Fibroblast of mammary gland (primary cell): ENCODE measurements around the gene SLC38A2.
A peak's percentile ranks its signal among the peaks of the same experiment; 100 is the strongest.

Experiments used
- DNase-seq: peaks from one replicate; pipeline ENCODE4 v3.0.0-alpha.2; 2010; ENCODE audit warnings: low read depth
- H3K4me3 ChIP-seq: 2 replicates; pipeline ENCODE4 v1.5.1; 2011; ENCODE audit warnings: low read depth, mild to moderate bottlenecking, low read length, moderate library complexity; ENCODE audit not compliant: control insufficient read depth
- CTCF ChIP-seq: conservative IDR thresholded peaks from 2 replicates; pipeline ENCODE4 v1.5.1; 2011; ENCODE audit warnings: low read depth, low read length, inconsistent platforms; ENCODE audit not compliant: control insufficient read depth, insufficient read depth

The SLC38A2 gene

GRCh38 chr12:46372544-46373300 is at the start of gene SLC38A2:
TSS of gene SLC38A2 (minus strand) at chr12:46372773. CDS start at chr12:46371293, 1,480 bp downstream.
- TF ChIP-seq CTCF, result no peak
- DNase-seq, result peak; percentile 84

GRCh38 chr12:46419675-46420074 is 47.1 kb upstream of the SLC38A2 start:
- no peak for TF ChIP-seq CTCF
- DNase-seq, result no peak
- H3K4me3 ChIP-seq, result no peak overlapping the region

More at GRCh38 chr12:46372544-46373300, at the start of gene SLC38A2:
- peak within 1 kb of the TSS; percentile 98 for H3K4me3 ChIP-seq

- H3K4me3 ChIP-seq, result no peak overlapping the region
- DNase-seq, result no peak
- TF ChIP-seq CTCF, result no peak
Observed at GRCh38 chr12:46415552-46415951, 43.0 kb upstream of the SLC38A2 start.

- DNase-seq, result no peak
- no peak overlapping the region for H3K4me3 ChIP-seq
- TF ChIP-seq CTCF, result no peak
Observed at GRCh38 chr12:46414591-46415268, 42.2 kb upstream of the SLC38A2 start.

DNA sequence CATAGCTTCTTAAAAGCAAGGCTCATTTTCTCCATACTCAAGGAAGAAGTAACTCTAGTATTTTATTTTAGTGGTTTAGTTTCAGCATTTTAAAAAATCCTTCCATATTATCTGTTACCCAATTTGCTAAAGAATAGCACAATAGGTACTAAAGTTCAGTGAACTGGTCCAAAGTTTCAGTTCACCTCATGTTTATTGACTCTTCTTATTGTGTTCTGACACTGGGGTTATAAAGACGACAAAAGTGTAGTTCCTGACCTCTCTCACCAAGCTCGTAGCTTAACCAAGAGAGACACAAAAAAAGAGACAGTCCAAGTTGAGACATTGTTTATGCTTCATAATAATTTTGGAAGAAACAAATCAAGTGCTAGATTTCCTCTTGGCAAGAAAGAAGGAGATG is 40.8 kb upstream of the SLC38A2 start:
- H3K4me3 ChIP-seq, result no peak overlapping the region
- no peak for DNase-seq
- no peak for TF ChIP-seq CTCF

DNA sequence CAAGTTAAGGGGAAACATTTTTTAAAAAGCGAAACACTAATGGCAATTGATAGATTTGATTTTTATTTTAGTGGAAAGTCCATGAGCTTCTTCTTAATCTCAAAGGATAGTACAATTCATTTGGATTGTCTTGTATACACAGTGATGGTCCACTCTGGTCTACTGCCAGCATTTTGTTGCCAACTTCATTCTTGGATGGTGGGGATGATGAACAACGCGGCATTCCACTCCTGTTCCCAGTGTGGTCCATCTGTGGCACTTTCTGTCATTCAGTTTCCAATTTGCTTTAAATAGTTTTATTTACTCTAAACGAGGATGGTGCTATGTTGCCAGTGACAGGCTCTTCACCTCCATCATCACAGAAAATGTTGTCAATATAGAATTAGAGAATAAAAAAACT is 40.3 kb upstream of the SLC38A2 start:
- no peak overlapping the region for H3K4me3 ChIP-seq
- no peak for DNase-seq
- no peak for TF ChIP-seq CTCF
